Heart left ventricle (tissue), 13 donors: Measurements from ENCODE around the gene CADM2.
"Not testable (repeated sequence)": the region's sequence is repeated elsewhere in the genome, so short reads cannot be mapped to it uniquely, and the experiment has no call there.

Experiments used
- CTCF ChIP-seq, 12 donors: fragments of 200-600 bp; sonication (generic) in 4 of 12; IDR thresholded peaks; one replicate each; pipeline versions ENCODE4 v1.5.0 to v1.8.0; 2018 to 2022; ENCODE audit warnings: antibody characterized with exemption in 12 of 12, mild to moderate bottlenecking in 5 of 12
- POLR2A ChIP-seq, 2 donors: fragments of 450-650 bp; IDR thresholded peaks; one replicate each; pipeline ENCODE4 v1.6.1; 2017; ENCODE audit warnings: antibody characterized with exemption in 2 of 2, mild to moderate bottlenecking in 2 of 2, moderate library complexity in 2 of 2
- donor health status: ischemic (EF 13 %, LVEDD 7.1; RV severe dilation, severe dysfunction).
- donor health status: DM: no; HTN: yes; CAD: no.
- donor health status: DM: no; HTN: no; CAD: no.
- donor health status: ischemic (EF 25% LVEDD 6.9; RV normal size, moderate dysfunction).
- donor health status: ischemic (EF 25% LVEDD 5.7; RV mildly dilated, moderate dysfunction).
- donor health status: ischemic (EF 35%, LVEDD 5.7; RV mildly dilated, moderate dysfunction).
- donor health status: nonischemic (EF 11% LVEDD 7.7; RV severe dilation, severe dysfunction).
- donor health status: DM: yes; HTN: yes; CAD: no.
- donor health status: PGD.
- donor health status: ischemic (EF 29% LVEDD 5.4; RV normal size, mild dysfunction).
- donor health status: nonischemic (EF 23%, LVEDD 6.1; RV moderate dilation, normal function).

DNA sequence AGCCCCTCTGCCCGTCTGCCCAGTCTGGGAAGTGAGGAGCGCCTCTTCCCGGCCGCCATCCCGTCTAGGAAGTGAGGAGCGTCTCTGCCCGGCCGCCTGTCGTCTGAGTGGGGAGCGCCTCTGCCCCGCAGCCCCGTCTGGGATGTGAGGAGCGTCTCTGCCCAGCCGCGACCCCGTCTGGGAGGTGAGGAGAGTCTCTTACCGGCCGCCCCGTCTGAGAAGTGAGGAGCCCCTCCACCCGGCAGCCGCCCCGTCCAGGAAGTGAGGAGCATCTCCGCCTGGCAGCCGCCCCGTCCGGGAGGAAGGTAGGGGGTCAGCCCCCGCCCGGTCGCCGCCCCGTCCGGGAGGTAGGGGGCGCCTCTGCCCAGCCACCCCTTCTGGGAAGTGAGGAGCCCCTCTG is 40.2 kb upstream of the CADM2 start:
- TF ChIP-seq POLR2A, CTCF (IDR thresholded peaks at IDR 0.05): not testable (repeated sequence)
